WTC11 (cell line): Measurements from ENCODE around the gene NUP155. TPM values are rescaled to one million over a fixed set of nuclear protein-coding genes. Genes with fewer than 3 reads are reported as not detected.

ENCODE experiments used
- total RNA-seq: library from RNA; stranded (reverse); gene quantifications from 3 replicates; pipeline ENCODE4 v1.2.3, GENCODE V29; 2021

Gene NUP155
- total RNA-seq, 1 experiment from 2014 or later = 92.1 TPM

Other genes starting within 250 kb of the NUP155 start
- gene CPLANE1, start 121.7 kb downstream of the NUP155 start, total RNA-seq = 4.8 to 6.5 TPM (median 5.7 TPM) in 3 replicates
- gene WDR70, start 8.2 kb upstream of the NUP155 start, total RNA-seq = 35.0 to 43.4 TPM (median 37.8 TPM) in 3 replicates